NK-92 (cell line): Measurements from ENCODE around the gene SHOC1.
"Not testable (repeated sequence)": the region's sequence is repeated elsewhere in the genome, so short reads cannot be mapped to it uniquely, and the experiment has no call there.

Experiments
- DNase-seq: peaks from one replicate; lab custom pipeline; 2025; ENCODE audit not compliant: unreplicated experiment; lab: John Stamatoyannopoulos, UW

Gene SHOC1

DNA sequence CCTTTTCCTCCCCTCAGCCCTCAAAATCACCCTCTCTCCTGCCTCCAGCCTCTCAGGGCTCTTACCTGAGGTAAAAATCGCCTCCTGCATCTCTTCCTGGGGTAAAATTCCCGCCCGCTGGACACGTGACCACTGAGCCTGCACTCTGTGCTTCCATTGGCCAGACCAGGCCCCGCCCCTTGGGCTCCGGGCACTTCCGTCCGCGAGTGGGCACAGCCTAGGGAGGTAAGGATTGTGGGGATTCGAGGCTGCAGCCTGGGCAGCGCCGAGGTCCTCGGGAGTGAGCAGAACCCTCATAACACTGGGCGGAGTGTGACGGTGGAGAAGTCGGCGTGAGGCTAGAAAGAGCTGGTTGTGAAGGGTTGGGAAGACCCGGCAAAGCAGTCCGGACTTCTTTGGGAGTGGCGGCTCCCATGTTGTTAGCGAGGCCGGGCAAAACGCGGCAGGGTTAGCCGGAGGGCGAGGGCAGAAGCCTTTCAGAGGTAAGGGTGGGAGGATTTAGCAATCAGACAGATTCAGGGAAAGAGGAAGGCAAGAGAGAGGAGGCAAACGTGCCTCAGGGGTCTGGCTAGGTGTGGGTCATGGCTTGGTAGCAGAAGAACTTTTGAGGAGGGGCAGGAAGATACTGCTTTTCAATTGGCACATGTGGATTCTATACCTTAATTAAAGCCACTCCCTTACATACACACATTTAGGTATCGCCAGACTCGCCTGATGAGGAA lies at the start of gene SHOC1:
Gene SHOC1 (minus strand): TSS at position 103 of the 722 bp plus-strand sequence. CDS start 3,519 bp downstream, outside the sequence.
- DNase-seq = no peak

DNA sequence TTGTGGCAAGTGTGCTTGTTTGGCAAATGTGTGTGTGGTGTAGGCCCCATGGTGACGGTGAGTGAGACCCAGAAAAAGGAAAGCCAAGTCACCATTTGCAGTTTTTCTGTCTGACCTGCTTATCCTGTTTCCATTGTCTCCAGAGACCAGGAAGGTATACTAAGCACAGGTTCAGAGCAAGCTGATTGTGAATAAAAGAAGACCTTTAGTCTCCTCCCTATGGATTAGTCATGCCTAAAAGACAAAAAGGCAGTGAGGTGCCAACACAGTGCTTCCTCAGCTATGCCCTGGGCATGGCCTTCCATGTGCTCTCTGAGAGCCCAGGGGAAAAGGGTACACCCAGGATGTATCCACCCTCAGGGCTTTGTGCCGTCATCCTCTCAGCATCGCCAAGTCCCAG lies 49.2 kb upstream of the SHOC1 start:
- no peak for DNase-seq

- no peak for DNase-seq
Measured at GRCh38 chr9:111842313-111842712, 47.6 kb upstream of the SHOC1 start.

GRCh38 chr9:111840442-111840841 lies 45.7 kb upstream of the SHOC1 start:
- DNase-seq = no peak

DNA sequence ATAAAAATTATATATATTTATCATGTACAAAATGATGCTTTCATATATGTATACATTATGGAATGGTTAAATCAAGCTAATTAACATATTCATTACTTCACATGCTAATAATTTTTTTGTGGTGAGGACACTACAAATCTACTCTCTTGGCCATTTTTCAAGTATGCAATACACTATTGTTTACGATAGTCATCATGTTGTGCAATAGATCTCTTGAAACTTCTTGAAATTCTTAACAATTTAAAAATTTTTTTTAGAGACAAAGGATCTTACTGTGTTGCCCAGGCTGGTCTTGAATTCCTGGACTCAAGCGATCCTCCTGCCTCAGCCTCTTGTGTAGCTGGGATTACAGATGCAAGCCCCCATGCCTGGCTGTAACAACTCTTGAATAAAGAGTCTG lies 45.2 kb upstream of the SHOC1 start:
- no peak for DNase-seq

DNA sequence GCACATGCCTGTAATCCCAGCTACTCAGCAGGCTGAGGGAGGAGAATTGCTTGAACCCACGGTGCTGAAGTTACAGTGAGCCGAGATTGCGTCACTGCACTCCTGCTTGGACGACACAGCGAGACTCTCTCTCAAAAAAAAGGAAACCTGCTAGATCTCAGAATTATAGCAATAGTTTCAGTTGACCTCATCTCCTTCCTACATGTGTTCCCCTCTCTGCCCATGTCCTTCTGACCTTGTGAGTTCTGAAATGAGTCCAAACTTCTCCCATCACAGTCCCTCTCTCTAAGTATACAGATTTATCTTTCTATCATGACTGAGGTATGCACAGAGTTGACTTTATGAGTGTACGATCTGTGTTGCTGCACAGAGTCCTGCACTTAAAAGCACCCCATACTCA lies 44.6 kb upstream of the SHOC1 start:
- DNase-seq = no peak

GRCh38 chr9:111838439-111838838 lies 43.7 kb upstream of the SHOC1 start:
- DNase-seq = no peak

DNA sequence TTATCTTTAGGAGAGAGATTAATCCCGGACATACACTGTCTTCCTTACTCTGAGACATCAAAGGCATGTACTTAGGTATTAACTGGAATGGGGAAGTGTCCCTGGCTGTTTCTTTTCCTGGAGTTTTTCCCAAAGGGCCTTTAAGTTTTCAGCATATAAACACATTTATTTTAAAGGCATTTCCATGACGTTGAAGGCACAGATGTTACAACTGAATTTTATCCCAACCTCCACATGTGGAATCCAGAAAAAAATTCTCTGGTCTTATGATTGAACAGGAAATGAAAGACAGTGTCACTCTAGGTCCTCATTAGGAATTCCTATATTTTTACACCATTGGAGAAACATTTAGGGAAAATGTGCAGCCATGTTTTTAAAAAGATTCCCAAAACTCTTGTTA lies 41.6 kb upstream of the SHOC1 start:
- no peak for DNase-seq

DNA sequence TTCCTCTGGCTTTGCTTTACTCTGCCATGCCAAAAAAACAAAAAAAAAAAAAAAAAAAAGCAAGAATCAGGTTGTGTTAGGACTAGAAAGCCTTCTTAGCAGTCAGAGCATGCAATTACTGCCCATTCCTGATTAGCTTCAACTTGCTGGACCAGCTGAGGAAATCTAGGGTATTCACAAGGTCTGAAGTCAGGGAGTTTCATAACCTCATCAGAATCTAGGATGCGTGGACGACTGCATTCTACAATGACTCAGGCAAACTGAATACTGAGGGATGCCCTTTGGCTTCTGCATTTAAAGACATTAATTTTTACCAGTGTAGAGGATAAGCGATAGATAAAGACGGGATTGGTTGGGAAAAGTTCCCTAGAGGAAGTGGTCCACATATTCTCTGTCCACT lies 39.2 kb upstream of the SHOC1 start:
- DNase-seq = no peak

- DNase-seq = no peak
Measured at GRCh38 chr9:111832449-111832848, 37.7 kb upstream of the SHOC1 start.

- no peak for DNase-seq
Measured at GRCh38 chr9:111831371-111832108, 36.8 kb upstream of the SHOC1 start.

GRCh38 chr9:111828193-111828592 lies 33.5 kb upstream of the SHOC1 start:
- no peak for DNase-seq

DNA sequence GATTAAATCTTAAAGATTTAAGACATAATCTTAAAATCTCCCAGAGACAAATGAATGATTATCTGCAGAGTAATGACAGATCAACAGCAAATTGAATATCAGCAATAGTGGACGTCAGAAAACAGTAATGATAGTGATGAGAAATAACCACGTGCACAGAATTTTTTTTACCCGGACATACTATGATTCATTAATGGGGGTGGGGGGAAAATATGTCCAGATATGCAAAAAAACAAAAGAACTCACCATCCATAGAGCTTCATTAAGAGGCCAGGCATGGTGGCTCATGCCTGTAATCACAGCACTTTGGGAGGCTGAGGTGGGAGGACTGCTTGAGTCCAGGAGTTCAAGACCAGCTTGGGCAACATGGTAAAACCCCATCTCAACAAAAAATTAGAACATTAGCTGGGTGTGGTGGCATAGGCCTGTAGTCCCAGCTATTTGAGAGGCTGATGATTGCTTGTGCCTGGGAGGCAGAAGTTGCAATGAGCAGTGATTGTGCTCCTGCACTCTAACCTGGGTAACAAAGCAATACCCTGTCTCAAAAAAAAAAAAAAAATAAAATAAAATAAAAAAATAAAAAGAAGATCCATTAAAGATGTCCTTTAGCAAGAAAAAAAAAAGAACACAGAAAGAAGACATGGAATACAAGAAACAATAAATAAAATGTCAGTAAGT lies 30.9 kb upstream of the SHOC1 start:
- no peak for DNase-seq

GRCh38 chr9:111821006-111821528 lies 26.3 kb upstream of the SHOC1 start:
- no peak for DNase-seq

DNA sequence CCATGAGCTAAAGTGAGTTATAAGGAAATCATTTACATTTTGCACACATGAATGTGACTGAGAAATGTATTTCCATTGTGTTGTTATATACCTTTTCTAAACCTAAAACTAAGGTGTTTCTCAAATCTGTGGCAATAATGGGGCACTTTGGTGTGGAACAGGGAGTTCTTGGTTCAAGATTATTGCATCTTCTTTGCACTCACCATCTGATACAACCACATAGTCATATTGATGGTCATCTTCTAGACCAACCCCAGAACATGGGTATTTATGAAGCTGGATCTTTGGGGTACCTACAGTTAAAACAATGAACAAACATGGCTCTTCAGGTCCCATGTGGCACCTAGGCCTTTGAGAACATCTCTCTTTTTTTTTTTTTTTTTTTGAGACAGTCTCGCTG lies 24.6 kb upstream of the SHOC1 start:
- no peak for DNase-seq

GRCh38 chr9:111815285-111816070 lies 20.7 kb upstream of the SHOC1 start:
- DNase-seq = no peak

- DNase-seq = no peak
Measured at GRCh38 chr9:111812337-111812736, 17.6 kb upstream of the SHOC1 start.

GRCh38 chr9:111810908-111811307 lies 16.2 kb upstream of the SHOC1 start:
- no peak for DNase-seq

DNA sequence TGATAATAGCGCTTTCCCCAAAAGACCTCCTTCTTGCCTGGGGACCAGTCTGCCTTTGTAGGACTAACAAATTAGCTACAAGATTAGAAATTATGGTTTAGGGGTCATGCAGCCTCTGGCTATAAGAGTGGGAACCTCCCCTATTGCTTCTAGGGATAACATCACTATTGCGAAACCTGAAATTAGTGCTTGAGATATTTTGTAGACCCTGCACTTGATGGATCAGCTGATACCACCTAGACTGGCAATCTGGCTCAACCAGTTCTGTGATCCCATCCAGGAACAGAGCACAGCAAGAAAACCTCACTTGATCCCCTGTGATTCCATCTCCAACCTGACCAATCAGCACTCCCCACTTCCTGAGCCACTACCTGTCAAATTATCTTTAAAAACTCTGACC lies 15.7 kb upstream of the SHOC1 start:
- DNase-seq = not testable (repeated sequence)

DNA sequence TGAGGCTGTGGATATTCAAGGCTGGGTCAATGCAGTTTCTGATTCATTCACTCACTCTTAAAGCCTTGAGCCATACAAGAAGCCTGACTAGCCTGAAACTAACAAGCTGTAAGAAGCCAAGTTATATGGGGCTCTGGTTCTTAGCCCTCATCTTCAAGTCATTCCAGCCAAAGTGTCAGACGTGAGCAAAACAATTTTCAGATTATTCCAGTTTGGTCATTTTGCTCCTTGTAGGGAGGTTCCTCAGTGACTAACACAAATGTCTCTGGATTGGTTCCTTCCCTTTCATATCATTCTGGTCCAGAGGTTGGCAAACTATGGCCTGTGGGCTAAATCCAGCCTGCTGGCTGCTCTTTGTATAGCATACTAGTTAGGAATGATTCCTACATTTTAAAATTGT lies 12.5 kb upstream of the SHOC1 start:
- no peak for DNase-seq

GRCh38 chr9:111806259-111806658 lies 11.5 kb upstream of the SHOC1 start:
- no peak for DNase-seq
